Measurements from ENCODE around the gene CSNK1G1.

GRCh38 chr15:64209680-64210334, 146.2 kb downstream of the CSNK1G1 start:
- TF ChIP-seq CTCF (conservative IDR thresholded peaks at IDR 0.05; ENCODE audit: low read depth, low read length) (peak; percentile 68), EZH2 (IDR thresholded peaks at IDR 0.05; ENCODE audit: borderline replicate concordance, low read depth, low read length, poor library complexity, severe bottlenecking) (no peak)
